HepG2 (cell line): ENCODE data around the gene ATRN. TPM values are rescaled to one million over a fixed set of nuclear protein-coding genes. Genes with fewer than 3 reads are reported as not detected.

Experiments used
- BRCA1 ChIP-seq: sonication (generic); formaldehyde crosslinking; IDR thresholded peaks from 2 replicates; pipeline ENCODE4 v1.4.0; 2020; ENCODE audit warnings: missing genetic modification reagents
- ELF1 ChIP-seq: sonication (generic); formaldehyde crosslinking; IDR thresholded peaks from 2 replicates; pipeline ENCODE4 v1.4.0; 2020; ENCODE audit warnings: missing genetic modification reagents
- HMG20A ChIP-seq: IDR thresholded peaks from 2 replicates; pipeline ENCODE4 v1.6.1; 2016; ENCODE audit warnings: borderline replicate concordance
- MEIS1 ChIP-seq: sonication (generic); formaldehyde crosslinking; IDR thresholded peaks from 2 replicates; pipeline ENCODE4 v1.9.0; 2021; ENCODE audit warnings: mild to moderate bottlenecking, missing genetic modification reagents, moderate library complexity, borderline replicate concordance
- MEIS2 ChIP-seq: sonication (generic); formaldehyde crosslinking; IDR thresholded peaks from 2 replicates; pipeline ENCODE4 v1.9.0; 2021; ENCODE audit warnings: mild to moderate bottlenecking, missing genetic modification reagents
- MIER3 ChIP-seq: IDR thresholded peaks from 2 replicates; pipeline ENCODE4 v1.6.1; 2016; ENCODE audit warnings: missing compliant biosample characterization, borderline replicate concordance
- MTA1 ChIP-seq: sonication (generic); formaldehyde crosslinking; IDR thresholded peaks from 2 replicates; pipeline ENCODE4 v1.4.0; 2020; ENCODE audit warnings: missing genetic modification reagents, mild to moderate bottlenecking, borderline replicate concordance
- NR2F2 ChIP-seq: IDR thresholded peaks from 2 replicates; pipeline ENCODE4 v1.6.1; 2012; ENCODE audit warnings: low read depth, inconsistent platforms, borderline replicate concordance
- NRL ChIP-seq: sonication (generic); formaldehyde crosslinking; IDR thresholded peaks from 2 replicates; pipeline ENCODE4 v1.5.0; 2020; ENCODE audit warnings: missing genetic modification reagents, mild to moderate bottlenecking, moderate library complexity, borderline replicate concordance
- SALL1 ChIP-seq: sonication (generic); formaldehyde crosslinking; IDR thresholded peaks from 2 replicates; pipeline ENCODE4 v1.8.0; 2022; ENCODE audit warnings: mild to moderate bottlenecking, missing genetic modification reagents
- SUZ12 ChIP-seq: fragments of 150-350 bp; IDR thresholded peaks from 2 replicates; pipeline ENCODE4 v1.6.1; 2014; ENCODE audit warnings: low read depth, low read length
- ZNF337 ChIP-seq: sonication (generic); formaldehyde crosslinking; IDR thresholded peaks from 2 replicates; pipeline ENCODE4 v1.5.1; 2020; ENCODE audit warnings: missing genetic modification reagents, low read depth, mild to moderate bottlenecking, borderline replicate concordance
- ZNF441 ChIP-seq: sonication (generic); formaldehyde crosslinking; IDR thresholded peaks from 2 replicates; pipeline ENCODE4 v1.7.0; 2021; ENCODE audit warnings: missing genetic modification reagents, borderline replicate concordance
- ZNF557 ChIP-seq: sonication (generic); formaldehyde crosslinking; IDR thresholded peaks from 2 replicates; pipeline ENCODE4 v1.4.0; 2020; ENCODE audit warnings: missing genetic modification reagents
- ZNF598 ChIP-seq: sonication (generic); formaldehyde crosslinking; IDR thresholded peaks from 2 replicates; pipeline ENCODE4 v1.5.1; 2020; ENCODE audit warnings: mild to moderate bottlenecking, missing genetic modification reagents, borderline replicate concordance
- ZNF652 ChIP-seq: IDR thresholded peaks from 2 replicates; pipeline ENCODE4 v1.6.1; 2016; ENCODE audit warnings: low read depth, borderline replicate concordance
- ZNF780A ChIP-seq: sonication (generic); formaldehyde crosslinking; IDR thresholded peaks from 2 replicates; pipeline ENCODE4 v1.8.0; 2022; ENCODE audit warnings: mild to moderate bottlenecking, missing genetic modification reagents, moderate library complexity
- ZZZ3 ChIP-seq: sonication (generic); formaldehyde crosslinking; IDR thresholded peaks from 2 replicates; pipeline ENCODE4 v1.4.0; 2020; ENCODE audit warnings: missing genetic modification reagents, mild to moderate bottlenecking, borderline replicate concordance
- polyA plus RNA-seq, 8 experiments: library from polyadenylated mRNA; depleted of rRNA in 3 of 8; stranded (reverse) in 7 of 8; unstranded in 1 of 8; fragments of >200 nt; fragmentation: Illumina TruSeq in 4 of 8; extraction: Trizol in 4 of 8; gene quantifications; 2 replicates each; pipeline versions ENCODE4 v1.2.1 to v1.2.3, GENCODE V29; 2011 to 2016; ENCODE audit warnings: low read depth in 4 of 8, missing spikeins in 1 of 8, mixed read lengths in 1 of 8; ENCODE audit not compliant: insufficient read depth in 1 of 8
- total RNA-seq, 5 experiments: library from RNA; depleted of rRNA; stranded (reverse); fragments of >200 nt; fragmentation: Illumina TruSeq; extraction: Trizol; gene quantifications; 2 replicates each; pipeline ENCODE4 v1.2.3, GENCODE V29; 2016; ENCODE audit warnings: low read depth in 1 of 5
- TF ChIP-seq, protein P1 (sequence below): sonication (generic); formaldehyde crosslinking; IDR thresholded peaks from 2 replicates; pipeline ENCODE4 v1.5.1; 2020; ENCODE audit warnings: mild to moderate bottlenecking, missing genetic modification reagents, borderline replicate concordance
- TF ChIP-seq, protein P2 (sequence below): sonication (generic); formaldehyde crosslinking; IDR thresholded peaks from 2 replicates; pipeline ENCODE4 v1.8.1; 2023; ENCODE audit warnings: mild to moderate bottlenecking, moderate library complexity, missing genetic modification reagents
- TF ChIP-seq, protein P3 (sequence below): sonication (generic); formaldehyde crosslinking; IDR thresholded peaks from 2 replicates; pipeline ENCODE4 v1.4.0; 2020; ENCODE audit warnings: mild to moderate bottlenecking, low read depth, missing genetic modification reagents
- TF ChIP-seq, protein P4 (sequence below): sonication (generic); formaldehyde crosslinking; IDR thresholded peaks from 2 replicates; pipeline ENCODE4 v1.5.0; 2020; ENCODE audit warnings: missing genetic modification reagents

ATRN gene
- total and polyA plus RNA-seq, 2 of the 13 experiments (the other 11 are each of a cell fraction or from before 2014, with no cell fraction given): 44.2 to 81.1 TPM

DNA sequence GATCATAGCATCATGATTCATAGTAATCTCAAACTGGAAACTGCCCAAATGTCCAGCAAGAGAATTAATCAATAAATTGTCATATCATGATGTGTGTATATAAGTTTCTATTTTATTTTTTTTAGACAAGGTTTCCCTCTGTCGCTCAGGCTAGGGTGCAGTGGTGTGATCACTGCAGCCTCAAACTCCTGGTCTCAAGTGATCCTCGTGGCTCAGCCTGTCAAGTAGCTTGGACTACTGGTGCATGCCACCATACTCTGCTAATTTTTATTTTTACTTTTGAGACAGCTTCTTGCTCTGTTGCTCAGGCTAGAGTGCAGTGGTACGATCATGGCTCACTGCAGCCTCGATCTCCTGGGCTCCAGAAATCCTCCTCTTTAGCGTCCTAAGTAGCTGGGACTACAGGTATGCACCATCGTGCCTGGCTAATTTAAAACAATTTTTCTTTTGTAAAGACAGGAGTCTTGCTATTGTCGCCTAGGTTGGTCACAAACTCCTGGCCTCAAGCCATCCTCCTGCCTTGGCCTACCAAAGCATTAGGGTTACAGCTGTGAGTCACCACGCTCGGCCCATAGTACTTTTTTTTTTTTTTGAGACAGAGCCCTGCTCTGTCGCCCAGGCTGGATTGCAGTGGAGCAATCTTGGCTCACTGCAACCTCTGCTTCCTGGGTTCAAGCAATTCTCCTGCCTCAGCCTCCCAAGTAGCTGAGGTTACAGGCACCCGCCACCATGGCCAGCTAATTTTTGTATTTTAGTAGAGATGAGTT lies 8.7 kb upstream of the ATRN start (continued):
- TF ChIP-seq, protein P1, sequence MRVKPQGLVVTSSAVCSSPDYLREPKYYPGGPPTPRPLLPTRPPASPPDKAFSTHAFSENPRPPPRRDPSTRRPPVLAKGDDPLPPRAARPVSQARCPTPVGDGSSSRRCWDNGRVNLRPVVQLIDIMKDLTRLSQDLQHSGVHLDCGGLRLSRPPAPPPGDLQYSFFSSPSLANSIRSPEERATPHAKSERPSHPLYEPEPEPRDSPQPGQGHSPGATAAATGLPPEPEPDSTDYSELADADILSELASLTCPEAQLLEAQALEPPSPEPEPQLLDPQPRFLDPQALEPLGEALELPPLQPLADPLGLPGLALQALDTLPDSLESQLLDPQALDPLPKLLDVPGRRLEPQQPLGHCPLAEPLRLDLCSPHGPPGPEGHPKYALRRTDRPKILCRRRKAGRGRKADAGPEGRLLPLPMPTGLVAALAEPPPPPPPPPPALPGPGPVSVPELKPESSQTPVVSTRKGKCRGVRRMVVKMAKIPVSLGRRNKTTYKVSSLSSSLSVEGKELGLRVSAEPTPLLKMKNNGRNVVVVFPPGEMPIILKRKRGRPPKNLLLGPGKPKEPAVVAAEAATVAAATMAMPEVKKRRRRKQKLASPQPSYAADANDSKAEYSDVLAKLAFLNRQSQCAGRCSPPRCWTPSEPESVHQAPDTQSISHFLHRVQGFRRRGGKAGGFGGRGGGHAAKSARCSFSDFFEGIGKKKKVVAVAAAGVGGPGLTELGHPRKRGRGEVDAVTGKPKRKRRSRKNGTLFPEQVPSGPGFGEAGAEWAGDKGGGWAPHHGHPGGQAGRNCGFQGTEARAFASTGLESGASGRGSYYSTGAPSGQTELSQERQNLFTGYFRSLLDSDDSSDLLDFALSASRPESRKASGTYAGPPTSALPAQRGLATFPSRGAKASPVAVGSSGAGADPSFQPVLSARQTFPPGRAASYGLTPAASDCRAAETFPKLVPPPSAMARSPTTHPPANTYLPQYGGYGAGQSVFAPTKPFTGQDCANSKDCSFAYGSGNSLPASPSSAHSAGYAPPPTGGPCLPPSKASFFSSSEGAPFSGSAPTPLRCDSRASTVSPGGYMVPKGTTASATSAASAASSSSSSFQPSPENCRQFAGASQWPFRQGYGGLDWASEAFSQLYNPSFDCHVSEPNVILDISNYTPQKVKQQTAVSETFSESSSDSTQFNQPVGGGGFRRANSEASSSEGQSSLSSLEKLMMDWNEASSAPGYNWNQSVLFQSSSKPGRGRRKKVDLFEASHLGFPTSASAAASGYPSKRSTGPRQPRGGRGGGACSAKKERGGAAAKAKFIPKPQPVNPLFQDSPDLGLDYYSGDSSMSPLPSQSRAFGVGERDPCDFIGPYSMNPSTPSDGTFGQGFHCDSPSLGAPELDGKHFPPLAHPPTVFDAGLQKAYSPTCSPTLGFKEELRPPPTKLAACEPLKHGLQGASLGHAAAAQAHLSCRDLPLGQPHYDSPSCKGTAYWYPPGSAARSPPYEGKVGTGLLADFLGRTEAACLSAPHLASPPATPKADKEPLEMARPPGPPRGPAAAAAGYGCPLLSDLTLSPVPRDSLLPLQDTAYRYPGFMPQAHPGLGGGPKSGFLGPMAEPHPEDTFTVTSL (CRISPR knock-in tag): 0 out of 2 replicates have a peak, but pooled peaks have one; percentile 46
- TF ChIP-seq ZNF337 (CRISPR knock-in tag) (no peak), NRL (CRISPR knock-in tag) (no peak), ZZZ3 (CRISPR knock-in tag) (no peak), SALL1 (CRISPR knock-in tag) (no peak), MIER3 (CRISPR knock-in tag) (no peak), ELF1 (CRISPR knock-in tag) (0 out of 2 replicates have a peak, but pooled peaks have one; percentile 20), ZNF441 (CRISPR knock-in tag) (peak; percentile 88), MEIS1 (CRISPR knock-in tag) (no peak), SUZ12 (no peak), NR2F2 (no peak), ZNF652 (CRISPR knock-in tag) (no peak), MTA1 (no peak), MEIS2 (CRISPR knock-in tag) (0 out of 2 replicates have a peak, but pooled peaks have one; percentile 45), ZNF780A (no peak), HMG20A (CRISPR knock-in tag) (0 out of 2 replicates have a peak, but pooled peaks have one; percentile 13), ZNF598 (no peak), BRCA1 (CRISPR knock-in tag) (no peak), ZNF557 (CRISPR knock-in tag) (no peak)
- TF ChIP-seq, protein P2, sequence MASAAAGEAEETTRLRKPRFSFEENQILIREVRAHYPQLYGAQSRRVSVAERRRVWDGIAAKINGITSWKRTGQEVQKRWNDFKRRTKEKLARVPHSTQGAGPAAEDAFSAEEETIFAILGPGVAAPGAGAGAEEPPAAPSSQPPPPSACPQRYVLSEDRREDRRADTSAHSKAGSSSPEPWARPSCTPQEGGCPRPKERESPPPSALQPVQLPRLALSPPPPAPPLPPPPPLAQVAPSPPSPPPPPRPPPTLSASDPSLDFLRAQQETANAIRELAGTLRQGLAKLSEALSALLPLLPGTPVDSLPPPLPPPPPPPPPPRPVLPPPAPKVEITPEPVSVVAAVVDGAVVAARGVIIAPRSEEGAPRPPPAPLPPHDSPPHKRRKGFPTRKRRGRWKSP (CRISPR knock-in tag): no peak
- TF ChIP-seq, protein P3, sequence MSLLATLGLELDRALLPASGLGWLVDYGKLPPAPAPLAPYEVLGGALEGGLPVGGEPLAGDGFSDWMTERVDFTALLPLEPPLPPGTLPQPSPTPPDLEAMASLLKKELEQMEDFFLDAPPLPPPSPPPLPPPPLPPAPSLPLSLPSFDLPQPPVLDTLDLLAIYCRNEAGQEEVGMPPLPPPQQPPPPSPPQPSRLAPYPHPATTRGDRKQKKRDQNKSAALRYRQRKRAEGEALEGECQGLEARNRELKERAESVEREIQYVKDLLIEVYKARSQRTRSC (CRISPR knock-in tag): no peak
- TF ChIP-seq, protein P4, sequence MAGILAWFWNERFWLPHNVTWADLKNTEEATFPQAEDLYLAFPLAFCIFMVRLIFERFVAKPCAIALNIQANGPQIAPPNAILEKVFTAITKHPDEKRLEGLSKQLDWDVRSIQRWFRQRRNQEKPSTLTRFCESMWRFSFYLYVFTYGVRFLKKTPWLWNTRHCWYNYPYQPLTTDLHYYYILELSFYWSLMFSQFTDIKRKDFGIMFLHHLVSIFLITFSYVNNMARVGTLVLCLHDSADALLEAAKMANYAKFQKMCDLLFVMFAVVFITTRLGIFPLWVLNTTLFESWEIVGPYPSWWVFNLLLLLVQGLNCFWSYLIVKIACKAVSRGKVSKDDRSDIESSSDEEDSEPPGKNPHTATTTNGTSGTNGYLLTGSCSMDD: no peak
